GM15510 (cell line): Measurements from ENCODE around the gene DCC.

Experiments
- POLR2A ChIP-seq: IDR thresholded peaks from 3 replicates; pipeline ENCODE4 v1.6.1; 2011; ENCODE audit warnings: borderline replicate concordance; ENCODE audit not compliant: insufficient read length; ENCODE audit errors: extremely low read depth

Gene DCC

DNA sequence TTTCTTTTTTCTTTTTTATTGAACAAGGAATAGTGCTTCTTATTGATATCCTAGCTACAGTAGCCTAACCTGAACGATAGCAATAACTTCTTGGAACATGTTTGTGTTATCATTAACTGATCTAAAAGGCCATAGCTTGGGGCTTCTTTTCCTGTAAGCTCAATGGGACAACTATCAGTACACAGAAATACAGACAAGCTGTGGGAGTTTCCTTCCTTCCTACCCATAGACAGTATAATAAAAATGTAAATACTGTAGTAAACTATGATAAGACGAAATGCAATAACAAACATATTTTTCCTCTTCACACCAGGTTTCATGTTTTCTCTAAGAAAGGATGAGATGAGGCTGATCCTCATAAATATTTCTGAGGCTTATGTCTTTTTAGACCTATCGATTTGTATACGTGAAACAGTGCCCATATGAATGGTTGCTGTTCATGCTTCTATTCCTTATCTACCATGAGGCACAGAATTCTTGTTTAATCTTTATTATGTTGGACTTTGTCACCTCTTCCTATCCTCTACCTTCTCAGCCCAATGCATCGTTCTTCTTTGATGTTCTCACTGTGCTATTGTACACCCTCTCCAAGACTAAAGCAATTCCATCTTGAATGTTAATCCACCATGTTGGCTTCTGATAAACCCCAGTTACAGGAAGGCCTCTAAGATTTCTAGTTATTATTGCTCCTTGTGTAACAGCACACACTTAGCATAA lies 361.4 kb downstream of the DCC start:
- no peak for TF ChIP-seq POLR2A

- no peak for TF ChIP-seq POLR2A
These were observed 375.4 kb downstream of the DCC start for GRCh38 chr18:52715421-52715820.

DNA sequence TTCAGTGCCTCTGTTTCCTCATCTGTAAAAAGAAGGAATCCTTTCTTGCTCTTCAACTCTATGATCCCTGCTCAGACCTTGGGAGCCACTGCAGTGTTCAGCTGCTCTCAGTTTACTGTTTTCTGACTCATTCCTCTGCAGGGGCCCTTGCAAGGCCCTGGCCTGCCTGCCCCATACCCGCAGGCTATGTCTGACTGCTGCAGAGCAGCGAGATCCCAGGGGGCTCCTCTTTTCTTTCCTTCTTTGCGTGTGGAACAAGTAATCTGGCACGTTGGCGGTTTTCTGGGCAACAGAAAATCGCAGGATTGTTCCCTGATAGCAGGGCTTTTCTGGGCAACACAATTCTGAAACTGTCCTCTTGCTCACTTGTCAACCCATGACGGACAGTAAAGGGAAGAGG lies 376.0 kb downstream of the DCC start:
- TF ChIP-seq POLR2A: no peak

GRCh38 chr18:52716973-52717372 lies 377.0 kb downstream of the DCC start:
- TF ChIP-seq POLR2A: no peak

GRCh38 chr18:52722904-52723303 lies 382.9 kb downstream of the DCC start:
- TF ChIP-seq POLR2A: no peak

- TF ChIP-seq POLR2A: no peak
These were observed 383.6 kb downstream of the DCC start for GRCh38 chr18:52723550-52723970.

DNA sequence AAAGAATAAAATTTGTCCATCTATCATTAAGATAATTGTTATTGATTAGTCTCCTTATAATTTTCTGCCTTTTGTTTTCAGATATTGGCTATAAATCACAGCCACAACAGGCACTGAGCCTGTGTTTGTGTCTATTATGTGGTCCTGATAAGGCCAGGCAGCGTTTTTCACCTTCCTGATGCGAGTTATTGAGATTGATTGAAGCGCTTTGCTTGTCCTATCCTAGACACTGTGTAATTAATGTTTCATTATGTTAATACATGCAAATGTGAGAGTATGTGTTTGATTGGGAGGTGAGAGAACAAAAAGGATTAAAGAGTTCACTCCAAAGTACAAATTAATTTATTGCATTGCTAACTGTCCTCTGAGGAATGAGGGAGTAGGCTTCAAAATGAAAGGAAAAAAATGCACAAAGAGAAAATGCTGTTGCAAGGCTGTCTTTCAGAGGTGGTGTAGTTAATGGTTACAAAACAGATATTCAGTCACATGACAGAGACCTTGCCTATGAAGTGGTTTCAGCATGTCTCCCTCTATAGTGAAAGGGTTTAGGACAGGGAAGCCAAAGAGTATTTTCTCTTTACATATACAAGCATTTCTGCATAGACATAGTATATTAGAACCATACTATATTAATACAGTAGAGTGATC lies 391.1 kb downstream of the DCC start:
- TF ChIP-seq POLR2A: no peak

- no peak for TF ChIP-seq POLR2A
These were observed 398.9 kb downstream of the DCC start for GRCh38 chr18:52738946-52739345.

DNA sequence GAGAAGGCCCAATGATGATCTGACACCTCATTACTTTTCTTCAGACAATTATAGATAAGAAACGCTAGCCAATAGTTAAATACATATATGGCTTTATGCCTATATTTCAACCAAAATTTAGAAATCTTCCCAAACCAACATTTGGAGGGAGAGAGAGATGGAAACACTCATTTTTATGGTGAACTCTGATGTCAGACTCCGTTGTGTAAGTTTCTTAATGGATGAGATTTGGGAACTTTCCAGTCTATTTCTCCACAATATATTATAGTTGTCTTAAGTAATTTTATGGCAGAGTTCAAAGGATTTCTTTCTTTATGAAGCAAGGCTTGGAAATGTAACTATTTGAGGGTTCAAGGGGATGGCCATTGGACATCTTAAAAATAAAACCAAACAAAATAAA lies 407.0 kb downstream of the DCC start:
- TF ChIP-seq POLR2A: no peak

GRCh38 chr18:52747869-52748268 lies 407.9 kb downstream of the DCC start:
- no peak for TF ChIP-seq POLR2A

GRCh38 chr18:52748343-52748742 lies 408.3 kb downstream of the DCC start:
- TF ChIP-seq POLR2A: no peak

- no peak for TF ChIP-seq POLR2A
These were observed 409.5 kb downstream of the DCC start for GRCh38 chr18:52749542-52749941.

- no peak for TF ChIP-seq POLR2A
These were observed 411.0 kb downstream of the DCC start for GRCh38 chr18:52750995-52751394.

- TF ChIP-seq POLR2A: no peak
These were observed 424.3 kb downstream of the DCC start for GRCh38 chr18:52764316-52764715.

DNA sequence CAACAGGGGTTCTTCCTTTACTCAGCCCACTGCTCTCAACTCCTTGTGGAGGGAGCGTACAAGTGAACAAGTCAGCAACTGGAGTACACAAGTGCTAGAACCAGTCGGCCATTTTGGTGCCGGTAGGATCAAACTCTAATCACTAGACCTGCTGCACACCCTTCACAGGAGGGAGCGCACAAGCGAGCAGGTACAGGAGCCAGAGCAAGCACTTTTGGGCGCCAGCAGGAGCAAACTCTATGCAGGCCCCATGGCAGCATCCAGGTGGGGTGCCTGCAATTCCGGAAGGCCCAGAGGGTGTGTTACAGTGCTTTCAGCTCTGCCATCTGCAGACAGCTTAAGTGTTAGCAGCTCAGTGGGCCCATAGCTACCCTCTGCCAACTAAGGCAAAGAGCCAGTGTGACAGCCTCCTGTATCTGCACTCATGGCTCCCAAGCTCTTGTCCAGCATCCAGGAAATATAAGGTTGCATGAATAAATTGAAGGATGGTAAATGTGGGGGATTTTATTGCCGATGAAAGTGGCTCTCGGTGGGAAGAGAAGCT lies 426.1 kb downstream of the DCC start:
- TF ChIP-seq POLR2A: no peak

DNA sequence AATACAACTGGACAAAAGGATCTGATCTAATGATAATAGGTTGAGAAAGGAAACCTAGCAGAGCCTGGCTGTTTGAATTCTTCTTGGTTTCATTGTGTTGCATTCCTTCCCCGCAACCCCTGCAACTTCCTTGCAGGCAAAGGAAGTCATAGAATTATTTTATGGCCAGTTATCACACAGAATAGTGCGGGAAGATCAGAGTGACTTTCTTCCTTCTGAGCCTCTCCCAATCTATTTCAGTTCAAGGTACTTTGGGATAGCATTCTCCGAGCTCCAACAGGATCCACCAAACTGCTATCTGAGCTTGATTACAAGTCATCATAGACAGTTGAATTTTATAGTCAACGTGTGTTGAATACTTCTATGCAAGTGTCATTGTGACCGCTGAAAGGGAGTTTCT lies 441.1 kb downstream of the DCC start:
- no peak for TF ChIP-seq POLR2A
